ENCODE measurements around the gene CCT6A. TPM values are rescaled to one million over a fixed set of nuclear protein-coding genes. Genes with fewer than 3 reads are reported as not detected.

The CCT6A gene, protein sequence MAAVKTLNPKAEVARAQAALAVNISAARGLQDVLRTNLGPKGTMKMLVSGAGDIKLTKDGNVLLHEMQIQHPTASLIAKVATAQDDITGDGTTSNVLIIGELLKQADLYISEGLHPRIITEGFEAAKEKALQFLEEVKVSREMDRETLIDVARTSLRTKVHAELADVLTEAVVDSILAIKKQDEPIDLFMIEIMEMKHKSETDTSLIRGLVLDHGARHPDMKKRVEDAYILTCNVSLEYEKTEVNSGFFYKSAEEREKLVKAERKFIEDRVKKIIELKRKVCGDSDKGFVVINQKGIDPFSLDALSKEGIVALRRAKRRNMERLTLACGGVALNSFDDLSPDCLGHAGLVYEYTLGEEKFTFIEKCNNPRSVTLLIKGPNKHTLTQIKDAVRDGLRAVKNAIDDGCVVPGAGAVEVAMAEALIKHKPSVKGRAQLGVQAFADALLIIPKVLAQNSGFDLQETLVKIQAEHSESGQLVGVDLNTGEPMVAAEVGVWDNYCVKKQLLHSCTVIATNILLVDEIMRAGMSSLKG
- total RNA-seq (10 to 100 TPM; 44.6 to 74.7 (median 70.3) TPM), total RNA-seq (71.1 to 1,062 (median 124) reads per million in 29 experiments)
- 82.8 TPM for total RNA-seq (2013)

DNA sequence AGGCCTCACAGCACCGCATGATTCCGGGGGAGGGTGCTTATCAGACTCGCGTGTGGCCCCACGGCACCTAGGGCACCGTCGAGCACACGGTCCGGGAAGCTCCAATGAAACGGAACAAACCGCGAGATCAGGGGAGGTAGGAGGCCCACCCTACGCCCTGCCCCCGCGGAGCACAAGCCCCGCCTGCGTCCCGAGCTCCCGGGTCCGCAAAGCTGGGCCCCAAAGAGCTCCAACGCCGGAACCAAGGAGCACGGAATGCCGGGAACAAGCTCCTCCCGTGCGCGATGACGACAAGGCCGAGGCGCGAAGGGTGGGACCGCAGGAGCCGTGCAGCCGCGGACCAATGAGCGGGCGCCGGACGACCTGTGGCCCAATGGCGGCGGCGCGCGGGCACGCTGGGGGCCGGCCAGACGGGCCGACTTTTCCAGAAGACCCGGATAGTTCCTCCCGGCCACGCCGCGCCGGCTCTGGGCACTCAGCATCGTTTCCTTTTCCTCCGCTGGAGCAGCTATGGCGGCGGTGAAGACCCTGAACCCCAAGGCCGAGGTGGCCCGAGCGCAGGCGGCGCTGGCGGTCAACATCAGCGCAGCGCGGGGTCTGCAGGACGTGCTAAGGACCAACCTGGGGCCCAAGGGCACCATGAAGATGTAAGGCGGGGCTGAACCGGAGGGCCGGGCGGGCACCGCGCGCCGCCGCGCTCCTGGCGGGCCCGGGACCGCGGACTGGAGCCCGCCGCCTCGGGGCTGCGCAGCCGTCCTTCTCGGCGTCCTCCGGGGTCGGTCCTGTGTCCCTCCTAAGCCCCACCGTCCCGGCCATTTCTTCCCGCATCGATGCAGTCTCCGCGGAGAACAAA lies at the start of gene CCT6A, which contains the start of gene PSPH:
TSS of gene CCT6A (plus strand) at position 427 of the 853 bp plus-strand sequence. CDS start at position 511, 84 bp downstream.
TSS of gene PSPH (minus strand) at position 106 of the 853 bp plus-strand sequence. CDS start 30,232 bp downstream, outside the sequence.
- Histone ChIP-seq H3K4me3 (ENCODE audit: control insufficient read depth in 1 of 2, extremely low read depth in 1 of 2, low read length in 1 of 2) (peak within 1 kb of the TSS; percentile 70 to 89), H3K9me3 (no peaks in the 10 kb centered on the region), H3K27ac (ENCODE audit: low read length) (peak within 1 kb of the TSS; percentile 40), H3K27me3 (replicated peaks in 1 of 2; ENCODE audit: control insufficient read depth in 2 of 2, extremely low read depth in 1 of 2, insufficient read depth in 2 of 2, low read length in 1 of 2) (no peaks in the 10 kb centered on the region), H3K36me3 (ENCODE audit: control insufficient read depth in 2 of 2, extremely low read depth in 1 of 2, insufficient read depth in 1 of 2, low read length in 1 of 2) (peaks cover 3 to 30% of the 10 kb centered on the region in 2 donors), H3K4me1 (ENCODE audit: control insufficient read depth in 1 of 2, extremely low read depth in 1 of 2, insufficient read depth in 2 of 2, low read length in 2 of 2) (peaks cover 11 to 31% of the 10 kb centered on the region in 2 experiments)
- DNase-seq (peak; percentile 68 to 94 (median 78)), ATAC-seq (replicated peaks in 1 of 4) (peak; percentile 93 to 97 (median 96))
- H3K4me3 Mint-ChIP-seq, result peak within 1 kb of the TSS; percentile 87 to 93 (median 92)
- peaks cover 14% of the 10 kb centered on the region for H3K36me3 Mint-ChIP-seq
- H3K4me1 Mint-ChIP-seq, result peaks cover 38 to 43% (median 39%) of the 10 kb centered on the region in 3 donors
- H3K27me3 Mint-ChIP-seq, result no peaks in the 10 kb centered on the region
- ChIA-PET CTCF (interaction anchor here (0.6 to 1.4 kb wide), 10 partner anchors 11 to 87 kb away, joined by 3 to 13 read pairs (median 3); partner anchors contain the start of genes CHCHD2 (in 2 of the 2) and SUMF2 (in 1 of the 2)), POLR2A (interaction anchor here (0.6 to 1.1 kb wide), 10 partner anchors 11 to 1293 kb away, joined by 3 to 6 read pairs (median 4); partner anchors contain the start of gene CHCHD2 (in 1 of the 2))
- H3K9me3 Mint-ChIP-seq, result no peaks in the 10 kb centered on the region
- peak within 1 kb of the TSS; percentile 86 to 92 for H3K27ac Mint-ChIP-seq
- WGBS (ENCODE audit: insufficient coverage), result under 1% methylated on average over 94 of the region's 97 CpGs

DNA sequence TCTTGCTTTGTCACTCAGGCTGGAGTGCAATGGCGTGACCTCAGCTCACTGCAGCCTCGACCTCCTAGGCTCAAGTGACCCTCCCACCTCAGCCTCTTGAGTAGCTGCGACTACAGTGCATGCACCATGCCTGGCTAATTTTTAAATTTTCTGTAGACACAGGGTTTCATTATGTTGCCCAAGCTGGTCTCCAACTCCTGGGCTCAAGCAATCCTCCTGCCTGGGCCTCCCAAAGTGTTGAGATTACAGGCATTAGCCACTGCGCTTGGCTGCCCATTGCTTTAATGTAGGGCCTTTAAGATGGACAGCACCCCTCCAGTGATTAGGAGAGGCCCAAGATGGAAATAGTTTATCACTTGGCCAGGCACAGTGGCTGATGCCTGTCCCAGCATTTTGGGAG lies 47.8 kb upstream of the CCT6A start:
- Mint-ChIP-seq H3K36me3 (peaks cover 10% of the 10 kb centered on the region), H3K4me3 (no peak overlapping the region), H3K4me1 (no peaks in the 10 kb centered on the region), H3K9me3 (no peaks in the 10 kb centered on the region), H3K27ac (no peak overlapping the region), H3K27me3 (no peaks in the 10 kb centered on the region)
- ChIA-PET CTCF (interaction anchor here (1.6 to 5.8 kb wide), 2 partner anchors 10 to 70 kb away, joined by 3 to 32 read pairs; no protein-coding TSS in a partner anchor), POLR2A (no interaction called here)
- Histone ChIP-seq H3K36me3 (ENCODE audit: control insufficient read depth in 2 of 2, extremely low read depth in 1 of 2, insufficient read depth in 1 of 2, low read length in 1 of 2) (peaks cover 2 to 9% of the 10 kb centered on the region in 2 donors), H3K27ac (ENCODE audit: low read length) (no peak overlapping the region), H3K9me3 (no peaks in the 10 kb centered on the region), H3K4me1 (ENCODE audit: control insufficient read depth in 1 of 2, extremely low read depth in 1 of 2, insufficient read depth in 2 of 2, low read length in 2 of 2) (no peaks in the 10 kb centered on the region), H3K4me3 (ENCODE audit: control insufficient read depth in 1 of 2, extremely low read depth in 1 of 2, low read length in 1 of 2) (no peak overlapping the region), H3K27me3 (replicated peaks in 1 of 2; ENCODE audit: control insufficient read depth in 2 of 2, extremely low read depth in 1 of 2, insufficient read depth in 2 of 2, low read length in 1 of 2) (no peaks in the 10 kb centered on the region)
- ATAC-seq (replicated peaks in 1 of 4) (no peak), DNase-seq (no peak)
- WGBS (ENCODE audit: insufficient coverage), result 100% methylated on average over 4 of the region's 4 CpGs

DNA sequence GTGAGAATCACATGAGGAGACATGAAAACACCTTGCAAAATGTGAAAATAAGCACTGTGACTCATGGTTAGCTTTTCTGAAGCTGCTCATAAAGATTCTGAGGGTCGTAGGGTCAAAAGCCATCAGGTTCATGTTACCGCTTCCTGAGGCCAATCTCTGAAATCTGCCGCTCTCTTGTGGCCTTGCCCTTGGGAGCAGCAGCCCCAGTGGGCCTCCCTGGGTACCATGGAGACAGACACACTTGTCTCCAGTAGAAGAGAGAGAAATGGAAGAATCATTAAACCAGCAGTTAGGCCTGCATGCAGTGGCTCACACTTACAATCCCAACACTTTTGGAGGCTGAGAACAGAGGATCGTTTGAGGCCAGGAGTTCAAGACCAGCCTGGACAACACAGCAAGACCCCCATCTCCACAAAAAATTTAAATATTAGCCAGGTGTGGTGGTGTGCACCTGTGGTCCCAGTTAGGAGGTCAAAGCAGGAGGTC lies 44.4 kb upstream of the CCT6A start:
- POLR2A ChIA-PET, result no interaction called here
- Mint-ChIP-seq H3K4me1 (no peaks in the 10 kb centered on the region), H3K9me3 (no peaks in the 10 kb centered on the region), H3K27me3 (no peaks in the 10 kb centered on the region), H3K4me3 (no peak overlapping the region), H3K27ac (no peak overlapping the region), H3K36me3 (no peaks in the 10 kb centered on the region)
- no peak for DNase-seq
- Histone ChIP-seq H3K27ac (ENCODE audit: low read length) (no peak overlapping the region), H3K36me3 (ENCODE audit: control insufficient read depth in 2 of 2, extremely low read depth in 1 of 2, insufficient read depth in 1 of 2, low read length in 1 of 2) (no peaks in the 10 kb centered on the region), H3K9me3 (no peaks in the 10 kb centered on the region), H3K27me3 (replicated peaks in 1 of 2; ENCODE audit: control insufficient read depth in 2 of 2, extremely low read depth in 1 of 2, insufficient read depth in 2 of 2, low read length in 1 of 2) (no peaks in the 10 kb centered on the region), H3K4me1 (ENCODE audit: control insufficient read depth in 1 of 2, extremely low read depth in 1 of 2, insufficient read depth in 2 of 2, low read length in 2 of 2) (no peaks in the 10 kb centered on the region), H3K4me3 (ENCODE audit: control insufficient read depth in 1 of 2, extremely low read depth in 1 of 2, low read length in 1 of 2) (no peak overlapping the region)
- 84% methylated on average over 3 of the region's 4 CpGs for WGBS (ENCODE audit: insufficient coverage)
- ATAC-seq (replicated peaks in 1 of 4), result no peak
- CTCF ChIA-PET, result interaction anchor here (0.5 to 5.8 kb wide), 4 partner anchors 13 to 643 kb away, joined by 3 to 32 read pairs (median 4); no protein-coding TSS in a partner anchor

DNA sequence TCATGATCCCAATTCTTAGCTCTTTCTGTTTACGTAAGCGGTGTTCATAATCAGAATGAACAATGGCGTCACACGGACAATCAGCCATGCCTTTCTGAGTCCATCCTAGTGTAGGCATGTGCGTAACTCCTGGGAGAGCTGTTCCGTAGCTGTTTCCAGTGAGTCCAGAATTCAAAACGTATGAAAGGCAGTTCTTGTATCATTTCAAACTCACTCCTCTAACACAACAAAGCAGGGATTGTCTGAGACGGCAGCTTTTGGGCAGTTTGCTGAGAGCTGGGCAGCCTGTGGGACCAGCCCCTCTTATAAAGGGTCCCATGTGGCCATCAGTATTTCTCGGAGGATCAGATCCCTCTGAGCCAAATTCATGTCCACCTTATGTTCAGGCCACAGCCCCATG lies 43.7 kb upstream of the CCT6A start:
- no peaks in the 10 kb centered on the region for H3K36me3 ChIP-seq (ENCODE audit: control insufficient read depth in 2 of 2, extremely low read depth in 1 of 2, insufficient read depth in 1 of 2, low read length in 1 of 2)
- Mint-ChIP-seq H3K4me3 (no peak overlapping the region), H3K4me1 (no peaks in the 10 kb centered on the region), H3K36me3 (no peaks in the 10 kb centered on the region), H3K9me3 (no peaks in the 10 kb centered on the region), H3K27ac (no peak overlapping the region), H3K27me3 (no peaks in the 10 kb centered on the region)
- DNase-seq, result no peak
- H3K27ac ChIP-seq (ENCODE audit: low read length), result no peak overlapping the region
- no peaks in the 10 kb centered on the region for H3K27me3 ChIP-seq (replicated peaks in 1 of 2; ENCODE audit: control insufficient read depth in 2 of 2, extremely low read depth in 1 of 2, insufficient read depth in 2 of 2, low read length in 1 of 2)
- CTCF ChIA-PET, result interaction anchor here (0.5 to 5.8 kb wide), 3 partner anchors 14 to 66 kb away, joined by 3 to 32 read pairs (median 6); no protein-coding TSS in a partner anchor
- no peaks in the 10 kb centered on the region for H3K4me1 ChIP-seq (ENCODE audit: control insufficient read depth in 1 of 2, extremely low read depth in 1 of 2, insufficient read depth in 2 of 2, low read length in 2 of 2)
- no peak overlapping the region for H3K4me3 ChIP-seq (ENCODE audit: control insufficient read depth in 1 of 2, extremely low read depth in 1 of 2, low read length in 1 of 2)
- POLR2A ChIA-PET, result no interaction called here
- no peaks in the 10 kb centered on the region for H3K9me3 ChIP-seq
- no peak for ATAC-seq (replicated peaks in 1 of 4)
- 99% methylated on average over 7 of the region's 9 CpGs for WGBS (ENCODE audit: insufficient coverage)

DNA sequence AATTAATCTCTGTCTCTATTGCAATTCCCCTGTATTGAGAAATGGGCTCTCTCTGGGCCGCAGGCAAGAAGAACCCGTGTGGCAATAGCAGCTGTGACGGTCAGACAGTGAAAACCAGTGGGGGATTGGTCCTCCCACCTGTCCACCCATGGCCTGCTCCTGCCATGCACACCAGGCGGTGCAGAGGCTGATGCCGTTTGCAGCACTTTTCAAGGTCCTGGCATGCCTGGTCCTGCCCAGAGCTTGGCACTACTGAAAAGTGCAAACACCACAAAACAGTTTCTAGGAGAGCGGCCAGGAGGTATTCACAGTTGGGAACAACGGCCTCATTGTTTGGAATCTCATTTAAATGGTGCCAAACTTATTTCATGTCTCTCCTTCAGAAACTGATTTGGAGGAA lies 41.9 kb upstream of the CCT6A start:
- Mint-ChIP-seq H3K27me3 (no peaks in the 10 kb centered on the region), H3K9me3 (no peaks in the 10 kb centered on the region), H3K4me1 (no peaks in the 10 kb centered on the region), H3K36me3 (no peaks in the 10 kb centered on the region), H3K4me3 (no peak overlapping the region), H3K27ac (no peak overlapping the region)
- Histone ChIP-seq H3K27ac (ENCODE audit: low read length) (no peak overlapping the region), H3K4me1 (ENCODE audit: control insufficient read depth in 1 of 2, extremely low read depth in 1 of 2, insufficient read depth in 2 of 2, low read length in 2 of 2) (no peaks in the 10 kb centered on the region), H3K36me3 (ENCODE audit: control insufficient read depth in 2 of 2, extremely low read depth in 1 of 2, insufficient read depth in 1 of 2, low read length in 1 of 2) (no peaks in the 10 kb centered on the region), H3K9me3 (no peaks in the 10 kb centered on the region), H3K27me3 (replicated peaks in 1 of 2; ENCODE audit: control insufficient read depth in 2 of 2, extremely low read depth in 1 of 2, insufficient read depth in 2 of 2, low read length in 1 of 2) (no peaks in the 10 kb centered on the region), H3K4me3 (ENCODE audit: control insufficient read depth in 1 of 2, extremely low read depth in 1 of 2, low read length in 1 of 2) (no peak overlapping the region)
- DNase-seq (no peak), ATAC-seq (replicated peaks in 1 of 4) (no peak)
- ChIA-PET CTCF (interaction anchor here in 1 of 2 donors (0.5 kb wide), 1 partner anchor 18 kb away, joined by 9 read pairs; no protein-coding TSS in a partner anchor), POLR2A (no interaction called here)
- 100% methylated on average over 5 of the region's 7 CpGs for WGBS (ENCODE audit: insufficient coverage)
